OCI-LY7 (cell line): ENCODE results near the gene KHSRP.

Experiments
- EZH2phosphoT487 ChIP-seq: fragments of 200-600 bp; sonication (generic); IDR thresholded peaks from 2 replicates; pipeline ENCODE4 v1.6.1; 2018; ENCODE audit warnings: low read depth, borderline replicate concordance, mild to moderate bottlenecking, mixed run types, antibody characterized with exemption, low read length, moderate library complexity, mixed read lengths
- TF ChIP-seq, protein P1 (sequence below): fragments of 200-600 bp; sonication (generic); conservative IDR thresholded peaks from 2 replicates; pipeline ENCODE4 v1.5.1; 2014; ENCODE audit warnings: mild to moderate bottlenecking, antibody characterized with exemption, low read length, moderate library complexity, mixed read lengths

DNA sequence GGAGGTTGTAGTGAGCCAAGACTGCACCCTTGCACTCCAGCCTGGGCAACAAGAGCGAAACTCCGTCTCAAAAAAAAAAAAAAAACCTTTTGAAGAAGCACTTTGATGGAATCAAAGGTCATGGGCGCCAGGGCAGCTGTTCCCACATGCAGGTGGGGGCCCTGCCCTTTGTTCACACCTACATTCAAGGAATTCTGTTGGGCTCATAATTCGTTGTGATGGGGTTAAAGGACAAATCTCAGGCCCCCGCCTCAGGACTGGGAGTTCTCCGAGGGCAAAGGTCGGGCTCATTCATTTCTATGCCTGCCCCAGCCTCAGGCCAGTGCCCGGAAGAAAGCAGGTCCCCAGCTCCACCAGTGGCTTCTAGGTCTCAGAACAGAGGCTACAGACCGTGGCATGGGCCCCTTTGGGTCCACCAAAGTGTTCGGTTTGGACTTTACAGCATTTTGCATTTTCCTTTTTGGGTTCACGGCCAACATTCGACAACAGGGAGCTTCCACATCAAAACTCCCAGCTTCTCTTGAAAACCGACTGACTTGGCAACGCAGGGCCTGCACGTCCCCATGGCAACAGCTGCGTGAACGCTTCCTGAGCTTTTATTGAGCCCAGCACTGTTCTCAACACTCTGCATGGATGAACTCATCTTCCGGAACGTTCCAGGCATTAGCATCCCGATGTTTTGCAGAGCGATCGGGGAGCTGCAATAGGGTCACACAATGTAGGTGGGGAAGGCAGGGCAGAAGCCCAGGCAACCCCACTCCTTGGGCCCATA is 21.6 kb downstream of the KHSRP start:
- TF ChIP-seq, protein P1, sequence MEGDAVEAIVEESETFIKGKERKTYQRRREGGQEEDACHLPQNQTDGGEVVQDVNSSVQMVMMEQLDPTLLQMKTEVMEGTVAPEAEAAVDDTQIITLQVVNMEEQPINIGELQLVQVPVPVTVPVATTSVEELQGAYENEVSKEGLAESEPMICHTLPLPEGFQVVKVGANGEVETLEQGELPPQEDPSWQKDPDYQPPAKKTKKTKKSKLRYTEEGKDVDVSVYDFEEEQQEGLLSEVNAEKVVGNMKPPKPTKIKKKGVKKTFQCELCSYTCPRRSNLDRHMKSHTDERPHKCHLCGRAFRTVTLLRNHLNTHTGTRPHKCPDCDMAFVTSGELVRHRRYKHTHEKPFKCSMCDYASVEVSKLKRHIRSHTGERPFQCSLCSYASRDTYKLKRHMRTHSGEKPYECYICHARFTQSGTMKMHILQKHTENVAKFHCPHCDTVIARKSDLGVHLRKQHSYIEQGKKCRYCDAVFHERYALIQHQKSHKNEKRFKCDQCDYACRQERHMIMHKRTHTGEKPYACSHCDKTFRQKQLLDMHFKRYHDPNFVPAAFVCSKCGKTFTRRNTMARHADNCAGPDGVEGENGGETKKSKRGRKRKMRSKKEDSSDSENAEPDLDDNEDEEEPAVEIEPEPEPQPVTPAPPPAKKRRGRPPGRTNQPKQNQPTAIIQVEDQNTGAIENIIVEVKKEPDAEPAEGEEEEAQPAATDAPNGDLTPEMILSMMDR, result no peak
- no peak for TF ChIP-seq EZH2phosphoT487
